ENCODE results near the gene ACAN.

DNA sequence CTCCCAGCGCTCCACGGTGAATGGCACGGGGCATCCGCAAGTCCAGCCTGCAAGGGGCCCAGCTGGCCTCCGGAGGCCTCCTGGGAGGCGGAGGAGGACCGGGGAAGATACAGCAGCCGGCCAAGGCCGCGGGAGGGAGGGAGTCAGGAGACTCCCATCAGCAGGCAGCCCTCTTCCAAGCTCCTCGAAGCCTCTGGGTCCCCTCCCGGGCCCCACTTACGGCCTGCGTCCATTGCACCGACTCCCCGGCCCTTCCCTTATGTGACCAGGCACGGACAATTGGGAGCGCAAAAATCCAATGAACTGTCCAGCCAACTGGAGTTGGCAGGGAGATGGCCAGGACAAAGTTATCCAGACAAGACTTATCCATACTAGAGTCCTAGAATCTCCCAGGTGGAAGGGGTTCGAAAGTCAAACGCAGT is 109.3 kb downstream of the ACAN start:
- TF ChIP-seq, protein P1, sequence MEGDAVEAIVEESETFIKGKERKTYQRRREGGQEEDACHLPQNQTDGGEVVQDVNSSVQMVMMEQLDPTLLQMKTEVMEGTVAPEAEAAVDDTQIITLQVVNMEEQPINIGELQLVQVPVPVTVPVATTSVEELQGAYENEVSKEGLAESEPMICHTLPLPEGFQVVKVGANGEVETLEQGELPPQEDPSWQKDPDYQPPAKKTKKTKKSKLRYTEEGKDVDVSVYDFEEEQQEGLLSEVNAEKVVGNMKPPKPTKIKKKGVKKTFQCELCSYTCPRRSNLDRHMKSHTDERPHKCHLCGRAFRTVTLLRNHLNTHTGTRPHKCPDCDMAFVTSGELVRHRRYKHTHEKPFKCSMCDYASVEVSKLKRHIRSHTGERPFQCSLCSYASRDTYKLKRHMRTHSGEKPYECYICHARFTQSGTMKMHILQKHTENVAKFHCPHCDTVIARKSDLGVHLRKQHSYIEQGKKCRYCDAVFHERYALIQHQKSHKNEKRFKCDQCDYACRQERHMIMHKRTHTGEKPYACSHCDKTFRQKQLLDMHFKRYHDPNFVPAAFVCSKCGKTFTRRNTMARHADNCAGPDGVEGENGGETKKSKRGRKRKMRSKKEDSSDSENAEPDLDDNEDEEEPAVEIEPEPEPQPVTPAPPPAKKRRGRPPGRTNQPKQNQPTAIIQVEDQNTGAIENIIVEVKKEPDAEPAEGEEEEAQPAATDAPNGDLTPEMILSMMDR (IDR thresholded peaks at IDR 0.05), result no peak
- no peak for TF ChIP-seq POLR2A (IDR thresholded peaks at IDR 0.05)
